Astrocyte of the spinal cord (primary cell): ENCODE measurements around the gene RYR1.

ENCODE experiments used
- DNase-seq: peaks from one replicate; pipeline ENCODE4 v3.0.0; 2011; ENCODE audit warnings: low read depth, low spot score
- H3K4me3 ChIP-seq: 2 replicates; pipeline ENCODE4 v1.5.1; 2011; ENCODE audit warnings: low read depth, mild to moderate bottlenecking, low read length, moderate library complexity
- CTCF ChIP-seq: IDR thresholded peaks from 2 replicates; pipeline ENCODE4 v1.5.1; 2012; ENCODE audit warnings: low read depth, mild to moderate bottlenecking, low read length, inconsistent platforms
- in situ Hi-C: cut with HindIII; loops from 2 replicates; pipeline ENCODE4 v1.10.0; 2017; ENCODE audit warnings: low sequenced_read_pairs

Gene RYR1

GRCh38 chr19:38538793-38539528 lies 105.5 kb downstream of the RYR1 start:
- no peak for DNase-seq
- no peak overlapping the region for H3K4me3 ChIP-seq

GRCh38 chr19:38539751-38540150 lies 106.3 kb downstream of the RYR1 start:
- in situ Hi-C loops = no loop called here
- no peak for DNase-seq
- no peak overlapping the region for H3K4me3 ChIP-seq
- TF ChIP-seq CTCF = no peak

More at GRCh38 chr19:38538793-38539528, 105.5 kb downstream of the RYR1 start:
- in situ Hi-C loops = no loop called here
- no peak for TF ChIP-seq CTCF

- no peak for TF ChIP-seq CTCF
- in situ Hi-C loops = no loop called here
- DNase-seq = no peak
- H3K4me3 ChIP-seq = no peak overlapping the region
Observed at GRCh38 chr19:38542040-38542439, 108.5 kb downstream of the RYR1 start.

- no peak overlapping the region for H3K4me3 ChIP-seq
Observed at GRCh38 chr19:38543286-38543806, 109.9 kb downstream of the RYR1 start.

GRCh38 chr19:38543807-38544568 lies 110.5 kb downstream of the RYR1 start:
- in situ Hi-C loops = no loop called here
- no peak overlapping the region for H3K4me3 ChIP-seq
- TF ChIP-seq CTCF = peak; percentile 52
- peak; percentile 77 for DNase-seq

More at GRCh38 chr19:38543286-38543806, 109.9 kb downstream of the RYR1 start:
- in situ Hi-C loops = no loop called here
- no peak for TF ChIP-seq CTCF
- no peak for DNase-seq

- no peak for TF ChIP-seq CTCF
- no peak overlapping the region for H3K4me3 ChIP-seq
- DNase-seq = no peak
- in situ Hi-C loops = no loop called here
Observed at GRCh38 chr19:38544569-38545315, 111.3 kb downstream of the RYR1 start.
